Measurements from ENCODE around the gene SNTG2.
"Not testable (repeated sequence)": the region's sequence is repeated elsewhere in the genome, so short reads cannot be mapped to it uniquely, and the experiment has no call there.

DNA sequence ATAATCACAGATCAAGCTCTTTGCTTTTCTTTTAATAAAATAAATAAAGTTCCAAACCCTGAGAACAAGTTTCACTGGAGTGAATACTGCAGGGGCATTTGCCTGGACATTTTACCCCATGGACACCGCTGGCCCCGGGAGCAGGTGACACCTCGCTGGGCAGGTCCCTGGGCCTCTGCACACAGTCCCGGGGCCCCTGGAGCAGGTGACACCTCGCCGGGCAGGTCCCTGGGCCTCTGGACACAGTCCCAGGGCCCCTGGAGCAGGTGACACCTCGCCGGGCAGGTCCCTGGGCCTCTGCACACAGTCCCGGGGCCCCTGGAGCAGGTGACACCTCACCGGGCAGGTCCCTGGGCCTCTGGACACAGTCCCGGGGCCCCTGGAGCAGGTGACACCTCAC, 464.3 kb downstream of the SNTG2 start:
- TF ChIP-seq POLR2A (IDR thresholded peaks at IDR 0.05): not testable (repeated sequence)
- TF ChIP-seq, protein P1, sequence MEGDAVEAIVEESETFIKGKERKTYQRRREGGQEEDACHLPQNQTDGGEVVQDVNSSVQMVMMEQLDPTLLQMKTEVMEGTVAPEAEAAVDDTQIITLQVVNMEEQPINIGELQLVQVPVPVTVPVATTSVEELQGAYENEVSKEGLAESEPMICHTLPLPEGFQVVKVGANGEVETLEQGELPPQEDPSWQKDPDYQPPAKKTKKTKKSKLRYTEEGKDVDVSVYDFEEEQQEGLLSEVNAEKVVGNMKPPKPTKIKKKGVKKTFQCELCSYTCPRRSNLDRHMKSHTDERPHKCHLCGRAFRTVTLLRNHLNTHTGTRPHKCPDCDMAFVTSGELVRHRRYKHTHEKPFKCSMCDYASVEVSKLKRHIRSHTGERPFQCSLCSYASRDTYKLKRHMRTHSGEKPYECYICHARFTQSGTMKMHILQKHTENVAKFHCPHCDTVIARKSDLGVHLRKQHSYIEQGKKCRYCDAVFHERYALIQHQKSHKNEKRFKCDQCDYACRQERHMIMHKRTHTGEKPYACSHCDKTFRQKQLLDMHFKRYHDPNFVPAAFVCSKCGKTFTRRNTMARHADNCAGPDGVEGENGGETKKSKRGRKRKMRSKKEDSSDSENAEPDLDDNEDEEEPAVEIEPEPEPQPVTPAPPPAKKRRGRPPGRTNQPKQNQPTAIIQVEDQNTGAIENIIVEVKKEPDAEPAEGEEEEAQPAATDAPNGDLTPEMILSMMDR (IDR thresholded peaks at IDR 0.05): not testable (repeated sequence)
